GM19239 (cell line): ENCODE measurements around the gene EIF4E3.

ENCODE experiments used
- DNase-seq: peaks from one replicate; pipeline ENCODE4 v3.0.0; 2011; ENCODE audit warnings: low spot score; ENCODE audit not compliant: insufficient read length
- FAIRE-seq: peaks from 2 replicates; lab custom pipeline; 2011; peaks lifted over from hg19 to GRCh38; lab: Jason Lieb, UNC

EIF4E3 gene

GRCh38 chr3:71693641-71694040 is 31.6 kb downstream of the EIF4E3 start:
- DNase-seq (no peak), FAIRE-seq (no peak)

- no peak for DNase-seq
- FAIRE-seq = no peak
These were observed 33.1 kb downstream of the EIF4E3 start for GRCh38 chr3:71692139-71692538.

GRCh38 chr3:71690341-71690841 is 34.8 kb downstream of the EIF4E3 start:
- FAIRE-seq (no peak), DNase-seq (no peak)

- no peak for DNase-seq
- no peak for FAIRE-seq
These were observed 35.9 kb downstream of the EIF4E3 start for GRCh38 chr3:71689291-71689690.

- FAIRE-seq = no peak
These were observed 37.1 kb downstream of the EIF4E3 start for GRCh38 chr3:71688121-71688520.

GRCh38 chr3:71685686-71686085 is 39.5 kb downstream of the EIF4E3 start:
- no peak for DNase-seq
- FAIRE-seq = no peak

More at GRCh38 chr3:71688121-71688520, 37.1 kb downstream of the EIF4E3 start:
- no peak for DNase-seq

GRCh38 chr3:71684757-71685386 is 40.3 kb downstream of the EIF4E3 start:
- DNase-seq (no peak), FAIRE-seq (no peak)

- DNase-seq = no peak
- no peak for FAIRE-seq
These were observed 41.0 kb downstream of the EIF4E3 start for GRCh38 chr3:71684046-71684756.

GRCh38 chr3:71681224-71681668 is 44.0 kb downstream of the EIF4E3 start:
- FAIRE-seq (peak; percentile 56), DNase-seq (peak; percentile 20)

- no peak for DNase-seq
- no peak for FAIRE-seq
These were observed 44.6 kb downstream of the EIF4E3 start for GRCh38 chr3:71680603-71681002.

- DNase-seq (no peak), FAIRE-seq (no peak)
These were observed 48.3 kb downstream of the EIF4E3 start for GRCh38 chr3:71676931-71677330.

- DNase-seq (no peak), FAIRE-seq (no peak)
These were observed 51.7 kb downstream of the EIF4E3 start for GRCh38 chr3:71673486-71673885.

- DNase-seq (no peak), FAIRE-seq (no peak)
These were observed 52.4 kb downstream of the EIF4E3 start for GRCh38 chr3:71672807-71673206.

- no peak for DNase-seq
These were observed 52.9 kb downstream of the EIF4E3 start for GRCh38 chr3:71672340-71672739.

GRCh38 chr3:71671216-71671845 is 53.9 kb downstream of the EIF4E3 start:
- DNase-seq (no peak), FAIRE-seq (no peak)

More at GRCh38 chr3:71672340-71672739, 52.9 kb downstream of the EIF4E3 start:
- FAIRE-seq = no peak

GRCh38 chr3:71662568-71662967 is 62.6 kb downstream of the EIF4E3 start:
- FAIRE-seq = no peak
- DNase-seq = no peak

- FAIRE-seq = no peak
These were observed 63.1 kb downstream of the EIF4E3 start for GRCh38 chr3:71662056-71662455.

GRCh38 chr3:71659864-71660591 is 65.2 kb downstream of the EIF4E3 start:
- no peak for FAIRE-seq
- DNase-seq = no peak

More at GRCh38 chr3:71662056-71662455, 63.1 kb downstream of the EIF4E3 start:
- DNase-seq = no peak

- FAIRE-seq (no peak), DNase-seq (no peak)
These were observed 67.2 kb downstream of the EIF4E3 start for GRCh38 chr3:71657831-71658530.

- no peak for DNase-seq
These were observed 70.1 kb downstream of the EIF4E3 start for GRCh38 chr3:71655061-71655460.

More at GRCh38 chr3:71655061-71655460, 70.1 kb downstream of the EIF4E3 start:
- FAIRE-seq = no peak
